ENCODE results near the gene SLC16A4.
"Not testable (repeated sequence)": the region's sequence is repeated elsewhere in the genome, so short reads cannot be mapped to it uniquely, and the experiment has no call there.

Gene SLC16A4

GRCh38 chr1:110390692-110391245 is at the start of gene SLC16A4:
Gene SLC16A4, minus strand, starts transcription at chr1:110391026. Its CDS starts 1,703 bp downstream, at chr1:110389323.
- no peak for DNase-seq

GRCh38 chr1:110439873-110440272 is 49.0 kb upstream of the SLC16A4 start:
- not testable (repeated sequence) for DNase-seq

GRCh38 chr1:110438893-110439292 is 48.1 kb upstream of the SLC16A4 start:
- DNase-seq, result no peak

- DNase-seq, result not testable (repeated sequence)
These were observed 46.9 kb upstream of the SLC16A4 start for GRCh38 chr1:110437645-110438299.

- no peak for DNase-seq
These were observed 45.8 kb upstream of the SLC16A4 start for GRCh38 chr1:110436635-110437034.

GRCh38 chr1:110434946-110435345 is 44.1 kb upstream of the SLC16A4 start:
- DNase-seq, result no peak

DNA sequence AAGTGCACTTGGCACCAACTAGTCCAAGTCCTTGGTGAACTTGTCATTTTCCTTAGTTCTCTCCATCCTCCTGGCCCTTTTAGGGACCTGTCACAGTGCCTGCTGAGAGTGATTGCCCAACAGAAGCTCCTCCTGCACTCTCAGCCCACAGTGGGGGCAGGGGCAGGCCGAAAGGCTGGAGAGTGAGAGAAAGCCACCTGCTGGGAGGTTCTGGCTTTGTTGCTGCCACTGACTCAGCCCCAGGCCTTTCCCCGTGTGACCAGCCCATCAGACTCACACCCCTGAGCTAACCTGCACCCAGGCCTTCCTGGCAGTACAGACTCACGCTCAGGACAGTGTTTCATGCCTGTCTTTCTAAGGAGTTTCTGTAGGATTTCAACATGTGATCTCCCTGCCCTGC is 43.0 kb upstream of the SLC16A4 start:
- DNase-seq, result peak; percentile 43 to 65

DNA sequence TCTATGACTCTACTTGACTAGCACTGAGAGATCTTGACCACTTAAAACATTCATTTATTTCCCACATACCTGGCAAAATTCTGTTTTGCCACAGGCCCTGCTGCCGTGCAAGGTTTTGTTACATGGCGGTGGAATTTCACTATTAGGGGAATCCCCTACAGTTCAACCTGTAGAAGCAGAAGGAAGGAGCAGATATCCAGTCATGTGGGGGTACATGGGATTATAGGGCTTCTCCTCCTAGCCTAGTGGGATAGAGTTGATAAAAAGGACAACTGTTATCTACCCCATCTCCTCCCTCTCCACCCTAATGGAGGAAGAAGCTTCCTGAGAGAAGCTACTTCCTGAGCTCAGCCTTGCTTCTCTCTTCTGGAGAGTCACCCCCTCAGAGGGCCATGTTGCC is 42.4 kb upstream of the SLC16A4 start:
- no peak for DNase-seq

- DNase-seq, result no peak
These were observed 40.1 kb upstream of the SLC16A4 start for GRCh38 chr1:110430901-110431300.

- no peak for DNase-seq
These were observed 39.5 kb upstream of the SLC16A4 start for GRCh38 chr1:110430366-110430765.

- DNase-seq, result no peak
These were observed 38.1 kb upstream of the SLC16A4 start for GRCh38 chr1:110428946-110429345.

DNA sequence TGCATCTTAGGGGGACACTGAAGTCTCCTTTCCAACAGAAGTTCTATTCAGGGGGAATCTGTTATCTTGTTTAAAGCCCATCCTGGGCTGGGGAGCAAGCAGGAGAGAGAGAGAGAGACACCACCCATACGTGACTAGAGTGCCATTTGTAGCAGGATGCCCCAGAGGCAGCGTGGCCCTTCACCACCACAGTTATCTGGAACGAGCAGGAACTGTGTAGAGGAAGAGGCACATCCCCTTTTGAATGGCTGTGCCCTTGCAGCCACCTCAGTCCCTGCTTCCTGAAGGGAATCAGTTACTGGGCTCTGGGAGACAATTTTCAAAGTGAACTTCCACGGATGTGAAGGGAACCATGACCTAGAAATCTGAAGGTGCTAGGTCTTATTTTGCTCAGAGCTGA is 36.0 kb upstream of the SLC16A4 start:
- no peak for DNase-seq

GRCh38 chr1:110425612-110426152 is 34.9 kb upstream of the SLC16A4 start:
- DNase-seq, result no peak

DNA sequence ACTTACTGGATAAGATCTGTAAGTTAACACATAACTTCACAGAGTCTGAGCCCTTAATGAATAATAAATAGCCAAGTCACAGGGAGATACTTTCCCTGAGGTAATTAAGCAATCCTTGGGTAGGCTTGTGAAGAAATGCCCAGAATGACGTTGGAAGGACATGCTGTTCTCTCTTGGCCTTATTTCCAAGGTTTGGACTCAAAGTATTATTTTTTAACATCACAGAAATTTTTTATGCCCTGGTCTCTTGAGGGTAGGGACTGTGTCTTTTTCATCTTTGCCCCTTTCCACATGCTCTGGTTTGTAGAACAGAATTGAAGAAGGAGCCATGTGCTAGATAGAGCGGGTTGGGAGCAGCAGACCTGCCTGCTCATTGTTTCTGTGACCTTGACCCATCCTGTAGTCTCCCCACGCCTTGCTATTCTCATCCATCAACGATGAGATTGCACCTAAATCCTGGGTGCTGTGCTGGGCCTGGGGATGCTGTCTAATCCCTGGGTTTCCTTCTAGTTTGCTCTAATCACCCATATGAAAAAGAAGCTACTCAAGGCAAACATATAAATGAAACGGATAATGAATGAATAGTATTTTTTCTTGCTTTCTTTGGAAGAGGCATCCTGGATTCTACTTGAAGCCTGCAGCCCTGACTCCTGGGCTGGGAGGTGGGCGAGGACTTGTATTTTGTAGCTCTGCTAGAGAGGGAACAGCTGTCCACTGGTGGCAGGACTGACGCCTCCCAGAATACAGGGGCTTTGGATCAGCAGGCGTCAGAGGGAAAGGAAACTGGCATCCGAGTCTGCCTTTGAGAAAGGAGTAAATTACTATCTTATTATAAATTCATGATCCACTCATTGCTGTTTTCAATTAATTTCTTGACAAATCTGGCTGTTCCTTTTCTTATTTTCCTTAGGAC is 34.1 kb upstream of the SLC16A4 start:
- no peak for DNase-seq

GRCh38 chr1:110420874-110421793 is 30.3 kb upstream of the SLC16A4 start:
- DNase-seq, result no peak

DNA sequence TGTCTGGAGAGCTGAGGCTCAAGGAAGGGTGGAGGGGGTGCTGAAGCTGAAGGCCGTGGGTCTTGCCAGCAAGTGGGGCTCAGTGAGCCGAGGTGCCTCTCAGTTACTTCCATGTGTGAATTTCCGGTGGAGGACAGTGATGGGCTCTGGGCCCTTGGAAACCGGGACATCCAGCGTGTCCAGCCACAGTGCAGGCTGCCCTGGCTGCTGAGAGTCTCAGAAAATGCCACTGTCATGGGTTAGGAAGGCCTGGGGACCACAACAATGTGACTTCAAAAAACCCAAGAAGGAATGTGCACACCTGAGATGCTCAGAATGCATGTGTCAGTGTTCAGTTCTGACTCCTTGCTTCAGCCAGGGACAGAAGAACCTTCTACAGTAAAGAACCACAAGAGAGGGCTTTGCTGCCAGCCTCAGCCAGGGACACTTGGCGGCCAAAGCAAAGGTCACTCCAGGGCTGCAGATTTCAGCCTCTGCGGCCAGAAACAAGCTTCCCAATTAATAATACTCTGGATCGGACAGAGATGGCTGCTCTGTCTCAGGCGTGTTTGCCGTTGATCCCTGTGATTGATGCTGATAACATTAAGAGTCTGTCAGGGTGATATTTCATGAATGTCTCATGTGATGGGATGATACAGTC is 29.3 kb upstream of the SLC16A4 start:
- DNase-seq, result no peak

GRCh38 chr1:110418729-110419128 is 27.9 kb upstream of the SLC16A4 start:
- DNase-seq, result no peak

DNA sequence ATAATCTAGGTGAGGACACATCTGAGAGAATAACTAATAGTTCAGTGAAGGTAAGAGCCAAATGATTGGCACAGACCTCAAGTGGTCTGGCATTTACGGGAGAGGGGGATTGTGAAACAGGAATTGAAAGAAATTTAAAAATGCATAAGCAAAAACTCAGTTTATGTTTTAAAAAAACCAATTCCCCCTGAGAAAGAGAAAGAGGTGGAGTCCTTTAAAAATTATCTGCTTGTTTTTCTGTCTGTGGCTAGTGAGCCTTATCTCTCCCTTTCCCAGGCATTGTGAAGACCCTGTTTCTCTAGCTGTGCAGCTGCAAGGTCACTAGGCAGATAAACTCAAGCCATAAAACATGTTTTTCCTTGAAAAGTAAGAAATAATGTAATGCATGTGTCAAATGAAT is 22.2 kb upstream of the SLC16A4 start:
- DNase-seq, result not testable (repeated sequence)

DNA sequence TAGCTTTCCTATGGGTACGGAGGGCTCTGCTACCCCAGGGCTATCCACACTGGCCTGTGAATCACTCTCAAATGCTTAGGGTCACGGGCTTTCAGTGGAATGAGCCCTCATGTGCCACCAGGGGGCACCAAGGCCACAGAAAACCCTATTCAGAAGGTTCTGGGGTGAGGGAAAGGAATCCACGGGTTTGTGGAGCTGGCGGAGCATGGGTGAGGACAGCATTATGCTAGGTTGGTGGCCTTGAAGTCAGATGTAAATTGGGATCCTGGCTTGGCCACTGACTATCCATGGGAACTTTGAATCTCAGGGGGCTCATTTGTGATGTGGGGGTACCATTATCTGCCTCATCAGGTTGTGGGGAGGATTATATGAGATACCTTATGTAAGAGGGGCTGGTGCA is 21.8 kb upstream of the SLC16A4 start:
- DNase-seq, result peak; percentile 14 to 73

DNA sequence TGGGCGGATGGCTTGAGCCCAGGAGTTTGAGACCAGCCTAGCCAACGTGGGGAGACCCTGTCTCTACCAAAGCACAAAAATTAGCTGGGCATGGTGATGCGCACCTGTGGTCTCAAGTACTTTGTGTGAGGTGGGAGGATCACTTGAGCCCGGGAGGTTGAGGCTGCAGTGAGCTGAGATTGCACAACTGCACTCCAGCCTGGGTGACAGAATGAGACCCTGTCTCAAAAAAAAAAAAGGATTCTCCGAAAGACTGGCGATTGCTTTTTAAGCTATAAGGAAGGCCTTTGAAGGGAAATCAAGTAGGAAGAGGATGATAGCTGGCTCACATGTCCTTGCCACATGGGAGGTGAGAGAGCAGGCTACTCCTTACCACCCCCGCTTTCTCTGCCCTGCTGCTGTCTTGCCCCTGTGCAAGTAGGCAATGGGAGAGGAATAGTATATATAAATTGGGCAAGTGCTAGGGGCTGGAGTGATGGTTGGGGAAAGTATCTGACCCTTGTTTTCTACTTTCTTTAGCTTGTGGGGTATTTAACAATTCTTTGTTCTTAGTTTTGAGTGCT is 20.4 kb upstream of the SLC16A4 start:
- no peak for DNase-seq

- no peak for DNase-seq
These were observed 18.5 kb upstream of the SLC16A4 start for GRCh38 chr1:110409316-110409715.

DNA sequence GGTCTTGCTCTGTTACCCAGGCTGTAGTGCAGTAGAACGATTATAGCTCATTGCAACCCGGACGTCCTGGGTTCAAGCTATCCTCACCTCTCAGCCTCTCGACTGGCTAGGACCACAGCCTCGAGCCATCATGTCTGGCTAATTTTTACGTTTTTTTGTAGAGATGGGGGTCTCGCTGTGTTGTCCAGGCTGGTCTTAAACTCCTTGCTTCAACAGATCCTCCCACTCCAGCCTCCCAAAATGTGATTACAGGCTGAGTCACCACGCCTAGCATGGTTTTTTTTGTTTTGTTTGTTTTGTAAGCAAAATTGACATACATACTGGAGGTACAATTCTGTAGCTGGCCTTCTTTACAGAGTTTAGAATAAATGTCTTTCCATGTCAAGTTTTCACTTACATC is 17.7 kb upstream of the SLC16A4 start:
- DNase-seq, result no peak

Measured in SHP77 (cell line).